ENCODE measurements around the gene HCFC2.
"Not testable (repeated sequence)": the region's sequence is repeated elsewhere in the genome, so short reads cannot be mapped to it uniquely, and the experiment has no call there.

The HCFC2 gene

GRCh38 chr12:104064031-104064841 is at the start of gene HCFC2:
Gene HCFC2 (plus strand): TSS chr12:104064531. CDS start chr12:104064561, 30 bp downstream.
- DNase-seq: peak; percentile 40 to 95 (median 84)

GRCh38 chr12:104021862-104022261 is 42.5 kb upstream of the HCFC2 start:
- DNase-seq: not testable (repeated sequence)

GRCh38 chr12:104022786-104023185 is 41.5 kb upstream of the HCFC2 start:
- DNase-seq: no peak

- DNase-seq: no peak
Observed at GRCh38 chr12:104023710-104024109, 40.6 kb upstream of the HCFC2 start.

- DNase-seq: no peak
Observed at GRCh38 chr12:104024348-104024747, 40.0 kb upstream of the HCFC2 start.

- no peak for DNase-seq
Observed at GRCh38 chr12:104025771-104026170, 38.6 kb upstream of the HCFC2 start.

GRCh38 chr12:104026841-104027599 is 37.3 kb upstream of the HCFC2 start:
- no peak for DNase-seq

GRCh38 chr12:104030596-104030995 is 33.7 kb upstream of the HCFC2 start:
- not testable (repeated sequence) for DNase-seq

- not testable (repeated sequence) for DNase-seq
Observed at GRCh38 chr12:104036143-104036542, 28.2 kb upstream of the HCFC2 start.

GRCh38 chr12:104039769-104040168 is 24.6 kb upstream of the HCFC2 start:
- DNase-seq: not testable (repeated sequence)

GRCh38 chr12:104042580-104042979 is 21.8 kb upstream of the HCFC2 start:
- no peak for DNase-seq

GRCh38 chr12:104044158-104044557 is 20.2 kb upstream of the HCFC2 start:
- no peak for DNase-seq

- no peak for DNase-seq
Observed at GRCh38 chr12:104046306-104046705, 18.0 kb upstream of the HCFC2 start.

GRCh38 chr12:104048162-104048561 is 16.2 kb upstream of the HCFC2 start:
- DNase-seq: no peak

GRCh38 chr12:104048811-104049210 is 15.5 kb upstream of the HCFC2 start:
- no peak for DNase-seq

GRCh38 chr12:104049278-104049902 is 14.9 kb upstream of the HCFC2 start:
- no peak for DNase-seq

- DNase-seq: peak in 2 of 14 donors; percentile 8 to 10
Observed at GRCh38 chr12:104049903-104050356, 14.4 kb upstream of the HCFC2 start, which contains the start of gene GLT8D2. Gene GLT8D2 (minus strand): TSS chr12:104050187. CDS start chr12:104019648, 30,539 bp downstream.

- no peak for DNase-seq
Observed at GRCh38 chr12:104050436-104050835, 13.9 kb upstream of the HCFC2 start.

GRCh38 chr12:104054681-104055346 is 9.5 kb upstream of the HCFC2 start:
- DNase-seq: no peak

GRCh38 chr12:104055686-104056388 is 8.5 kb upstream of the HCFC2 start:
- DNase-seq: peak in 3 of 14 donors; percentile 42 to 99 (median 60)

- DNase-seq: no peak
Observed at GRCh38 chr12:104056419-104056972, 7.8 kb upstream of the HCFC2 start.

All from C1 segment of cervical spinal cord (tissue), 14 donors.